K562 treated with DMSO at 1 percent for 12 hours (cell line): ENCODE results near the gene MIXL1. TPM values are rescaled to one million over a fixed set of nuclear protein-coding genes. Genes with fewer than 3 reads are reported as not detected.

Experiments
- total RNA-seq: library from RNA; unstranded; fragments of 300-600 nt; gene quantifications from 2 replicates; pipeline ENCODE4 v1.2.3, GENCODE V29; 2022; ENCODE audit not compliant: insufficient read depth

MIXL1 gene
- not detected in 2 replicates for total RNA-seq

GRCh38 chr1:226223157-226223785 lies at the start of gene MIXL1:
TSS of gene MIXL1 (plus strand) at chr1:226223664. CDS start at chr1:226223682, 18 bp downstream.

GRCh38 chr1:226186124-226187018 lies 37.1 kb upstream of the MIXL1 start, which contains the start of gene ACBD3:
TSS of gene ACBD3 (minus strand) at chr1:226186741. CDS start at chr1:226186675, 66 bp downstream.

Other genes with a start within 250 kb of the MIXL1 start
- 9.6 and 19.2 TPM in 2 replicates for gene SDE2, start 224.3 kb upstream of the MIXL1 start, total RNA-seq
- 557 and 703 TPM in 2 replicates for gene H3-3A, start 160.9 kb upstream of the MIXL1 start, total RNA-seq
- gene ACBD3, start 36.9 kb upstream of the MIXL1 start, total RNA-seq = 17.6 and 37.1 TPM in 2 replicates
- 6.7 and 19.5 TPM in 2 replicates for gene LIN9, start 85.5 kb downstream of the MIXL1 start, total RNA-seq
- gene PARP1, start 184.4 kb downstream of the MIXL1 start, total RNA-seq = 78.2 and 163 TPM in 2 replicates